SW 1271 (cell line): ENCODE measurements around the gene TBC1D24.

Source experiments
- DNase-seq, 2 experiments: peaks; one replicate each; lab custom pipeline; 2025; lab: John Stamatoyannopoulos, UW

TBC1D24 gene

GRCh38 chr16:2482708-2483534 is 8.0 kb downstream of the TBC1D24 start:
- no peak for DNase-seq

- no peak for DNase-seq
These were observed 9.3 kb downstream of the TBC1D24 start for GRCh38 chr16:2483939-2484897.

- no peak for DNase-seq
These were observed 10.1 kb downstream of the TBC1D24 start for GRCh38 chr16:2484898-2485508.

GRCh38 chr16:2485811-2486507 is 11.0 kb downstream of the TBC1D24 start:
- no peak for DNase-seq

DNA sequence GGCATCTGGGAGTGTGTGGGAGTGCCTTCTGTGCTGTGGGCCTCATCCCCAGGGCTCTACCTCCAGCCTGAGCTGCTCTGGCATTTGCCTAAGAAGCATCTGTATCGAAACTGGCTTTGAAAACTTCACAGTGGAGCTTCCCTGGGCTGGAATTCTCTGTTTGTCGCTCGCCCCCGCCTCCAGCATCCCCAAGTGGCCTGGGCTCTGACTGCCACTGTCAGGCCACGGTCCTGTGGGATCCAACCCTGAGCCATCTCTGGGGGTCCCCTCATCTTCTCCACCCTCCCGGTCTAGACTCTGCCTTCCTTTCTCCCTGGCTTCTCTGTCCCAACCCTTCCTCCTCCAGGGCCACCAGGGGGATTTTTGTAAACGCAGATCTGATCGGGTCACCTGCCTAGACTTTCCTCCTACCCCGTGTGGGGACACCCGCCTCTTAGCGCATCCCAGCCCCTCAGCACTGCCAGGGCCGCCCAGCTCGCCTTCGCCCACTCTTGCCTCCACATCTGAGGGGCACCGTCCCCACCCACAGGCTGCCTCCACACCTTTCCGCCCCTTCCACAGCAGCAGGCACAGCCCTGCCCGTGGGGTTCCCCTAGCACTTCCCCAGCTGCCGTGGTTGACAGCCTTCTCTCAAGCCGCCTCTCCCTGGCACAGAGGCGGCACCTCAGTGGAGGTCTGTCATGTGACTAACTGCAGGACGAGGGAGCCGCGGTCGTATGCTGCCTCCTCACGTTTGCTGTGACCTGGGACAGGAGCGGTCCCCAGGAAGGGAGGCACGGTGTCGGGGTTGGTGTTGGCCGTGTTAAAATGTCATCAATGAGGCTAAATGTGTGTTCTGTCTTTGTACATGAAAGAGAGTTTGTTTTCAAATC is 12.0 kb downstream of the TBC1D24 start:
- DNase-seq = no peak

DNA sequence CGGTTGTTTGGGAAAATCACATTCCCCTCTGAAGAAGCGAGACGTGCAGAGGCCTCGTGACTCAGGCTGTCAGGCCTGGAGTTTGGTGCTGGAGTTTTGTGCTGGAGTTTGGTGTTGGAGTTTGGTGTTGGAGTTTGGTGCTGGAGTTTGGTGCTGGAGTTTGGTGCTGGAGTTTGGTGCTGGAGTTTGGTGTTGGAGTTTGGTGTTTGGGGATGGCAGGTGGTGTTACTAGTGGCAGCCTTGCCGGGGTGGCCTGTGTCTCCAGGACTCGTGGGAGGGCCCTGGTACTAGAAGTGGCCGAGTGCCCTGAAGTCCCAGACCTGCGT is 12.6 kb downstream of the TBC1D24 start:
- no peak for DNase-seq

GRCh38 chr16:2487903-2488531 is 13.1 kb downstream of the TBC1D24 start:
- no peak for DNase-seq

GRCh38 chr16:2489581-2489980 is 14.7 kb downstream of the TBC1D24 start:
- no peak for DNase-seq

DNA sequence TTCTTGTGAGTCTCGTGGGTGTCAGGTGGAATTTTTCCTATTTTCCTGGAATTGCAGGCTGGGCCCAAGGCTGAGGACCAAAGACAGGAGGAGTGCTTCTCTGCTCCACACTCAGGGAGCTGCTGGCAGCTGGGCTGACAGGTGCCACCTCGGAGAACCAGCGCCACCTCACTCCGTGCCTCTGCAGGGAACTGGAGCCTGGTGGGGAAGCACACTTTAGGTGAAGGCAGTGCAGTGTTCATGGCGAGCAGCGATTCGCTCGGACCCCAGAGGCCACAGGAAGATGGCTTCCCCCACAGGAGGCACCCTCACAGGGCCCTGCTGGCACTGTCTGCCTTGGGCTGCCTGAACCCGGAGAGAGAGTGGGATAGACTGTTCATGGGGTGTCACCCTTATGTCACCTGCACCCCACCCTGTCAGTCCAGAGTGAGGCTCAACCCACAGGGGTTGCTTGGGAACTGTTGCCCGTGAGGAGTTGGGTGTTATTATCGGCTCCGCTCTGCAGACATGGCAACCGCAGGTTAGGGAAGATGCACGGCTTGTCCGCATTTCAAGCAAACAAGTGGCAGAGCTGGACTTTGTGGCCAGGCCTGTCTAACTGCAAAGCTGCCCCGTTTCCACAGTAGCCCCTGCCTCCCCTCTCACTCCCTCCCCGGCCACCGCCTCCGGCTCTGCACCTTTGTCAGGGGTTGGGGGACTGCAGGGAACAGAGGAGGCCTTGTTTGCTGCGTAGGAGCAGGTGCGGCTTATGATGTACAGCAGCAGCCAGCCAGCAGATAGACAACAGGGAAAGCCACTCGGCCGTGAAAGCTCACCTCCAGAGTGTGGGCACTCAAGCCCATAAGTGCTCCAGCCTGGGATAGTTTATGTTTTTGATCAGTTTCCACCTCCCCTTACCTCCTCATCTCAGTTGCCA is 15.5 kb downstream of the TBC1D24 start:
- no peak for DNase-seq

GRCh38 chr16:2492292-2492691 is 17.4 kb downstream of the TBC1D24 start:
- no peak for DNase-seq

DNA sequence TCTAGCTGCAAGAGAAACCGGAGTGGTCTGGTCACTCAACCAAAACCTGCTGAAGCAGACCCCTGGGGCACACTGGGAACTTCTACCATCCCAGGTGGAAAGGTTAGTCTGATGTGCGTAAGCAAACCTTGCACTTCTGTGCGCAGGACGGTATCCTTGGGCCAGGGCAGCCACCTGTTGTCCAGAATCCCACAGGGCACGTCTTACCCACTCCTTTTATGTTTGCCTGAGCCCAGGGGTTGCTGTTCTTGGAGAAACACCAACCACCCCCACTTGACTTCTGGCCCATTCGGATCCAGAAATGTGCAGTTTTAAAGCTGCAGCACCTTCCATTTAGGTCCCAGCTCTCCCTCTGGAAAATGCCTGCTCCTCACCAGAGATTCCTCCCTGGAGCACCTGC is 18.7 kb downstream of the TBC1D24 start:
- no peak for DNase-seq

GRCh38 chr16:2494616-2495015 is 19.7 kb downstream of the TBC1D24 start:
- DNase-seq = no peak

DNA sequence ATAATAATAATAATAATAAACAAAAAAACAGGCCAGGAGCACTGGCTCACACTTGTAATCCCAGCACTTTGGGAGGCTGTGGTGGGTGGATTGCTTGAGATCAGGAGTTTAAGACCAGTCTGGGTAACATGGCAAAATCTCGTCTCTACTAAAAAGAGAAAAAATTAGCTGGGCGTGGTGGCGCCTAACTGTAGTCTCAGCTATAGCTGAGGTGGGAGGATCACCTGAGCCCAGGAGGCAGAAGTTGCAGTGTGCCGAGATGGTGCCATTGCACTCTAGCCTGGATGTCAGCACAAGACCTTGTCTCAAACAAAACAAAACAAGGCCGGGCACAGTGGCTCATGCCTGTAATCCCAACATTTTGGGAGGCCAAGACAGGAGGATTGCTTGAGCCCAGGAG is 20.1 kb downstream of the TBC1D24 start:
- DNase-seq = no peak

GRCh38 chr16:2496223-2497115 is 21.5 kb downstream of the TBC1D24 start:
- DNase-seq = no peak

- DNase-seq = no peak
These were observed 22.2 kb downstream of the TBC1D24 start for GRCh38 chr16:2497116-2497630.

GRCh38 chr16:2497695-2498484 is 23.0 kb downstream of the TBC1D24 start:
- DNase-seq = no peak

- no peak for DNase-seq
These were observed 23.8 kb downstream of the TBC1D24 start for GRCh38 chr16:2498531-2499253.
